Activated effector memory CD4-positive, alpha-beta T cell treated with Interleukin-2 at 50 U/mL for 16 hours (primary cell): ENCODE results near the gene DOCK1.

Experiments used
- DNase-seq: peaks from one replicate; pipeline ENCODE4 v3.0.0-alpha.2; 2020

DOCK1 gene

GRCh38 chr10:127414024-127414423 is 508.8 kb downstream of the DOCK1 start:
- DNase-seq = no peak

GRCh38 chr10:127415116-127415515 is 509.9 kb downstream of the DOCK1 start:
- no peak for DNase-seq

GRCh38 chr10:127415901-127416581 is 510.8 kb downstream of the DOCK1 start:
- DNase-seq = no peak

- DNase-seq = no peak
Observed at GRCh38 chr10:127417031-127417430, 511.8 kb downstream of the DOCK1 start.

GRCh38 chr10:127417686-127418401 is 512.6 kb downstream of the DOCK1 start:
- no peak for DNase-seq

DNA sequence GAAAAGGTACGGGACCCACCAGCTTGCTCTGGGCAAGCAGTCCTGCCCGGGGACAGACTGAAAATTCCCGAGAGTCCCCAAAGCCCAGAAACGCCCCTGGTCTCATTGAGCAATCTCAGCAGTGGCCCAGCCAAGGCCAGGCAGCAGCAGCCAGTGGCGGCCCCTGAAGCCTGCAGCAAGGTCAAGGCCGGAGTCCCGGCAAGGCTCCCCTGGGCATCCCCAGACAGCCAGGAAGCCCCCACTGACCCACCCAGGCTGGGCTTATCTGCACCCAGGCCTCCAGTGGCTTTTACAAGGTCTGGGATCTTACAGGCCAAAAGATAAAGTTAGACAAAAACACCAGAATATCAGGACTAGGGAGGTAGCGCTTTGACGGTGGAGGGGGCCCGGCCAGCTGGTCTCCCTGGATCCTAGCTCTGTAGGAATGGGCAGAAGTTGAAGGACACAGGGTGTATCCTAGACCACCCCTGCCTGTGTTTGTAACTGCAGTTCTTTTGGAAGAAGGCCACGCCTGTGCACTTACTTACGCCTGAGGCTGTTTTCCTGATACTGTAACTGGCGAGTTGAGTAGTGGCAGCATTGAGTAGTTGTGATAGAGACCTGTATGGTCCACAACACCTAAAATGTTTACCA is 513.4 kb downstream of the DOCK1 start:
- no peak for DNase-seq

DNA sequence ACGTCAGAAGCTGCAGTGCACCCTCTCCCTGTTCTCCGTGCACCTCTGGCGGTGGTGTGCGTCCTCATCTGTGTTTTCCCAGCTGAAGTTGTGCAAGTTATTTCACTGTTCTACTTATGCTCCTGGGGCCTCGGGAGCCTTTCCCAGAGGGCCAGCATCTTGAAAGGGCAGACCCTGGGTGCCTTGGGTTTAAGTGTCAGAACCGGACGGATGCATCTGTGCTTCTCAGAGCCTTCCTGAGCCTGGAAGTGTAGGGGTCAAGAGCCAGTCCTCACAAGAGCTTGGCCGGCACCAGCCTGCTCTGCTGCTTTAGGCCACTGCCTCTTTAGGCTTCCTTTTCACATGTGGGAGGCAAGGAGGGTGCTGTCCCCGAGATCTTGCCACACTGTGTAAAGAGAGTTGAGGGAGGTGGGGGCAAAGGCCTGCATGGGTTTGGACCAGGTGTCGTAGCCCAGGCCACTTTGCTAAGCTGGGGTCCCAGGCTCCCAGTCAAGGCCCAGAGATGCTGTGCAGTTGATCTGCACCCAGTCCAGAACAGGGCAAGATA is 515.0 kb downstream of the DOCK1 start:
- DNase-seq = no peak

DNA sequence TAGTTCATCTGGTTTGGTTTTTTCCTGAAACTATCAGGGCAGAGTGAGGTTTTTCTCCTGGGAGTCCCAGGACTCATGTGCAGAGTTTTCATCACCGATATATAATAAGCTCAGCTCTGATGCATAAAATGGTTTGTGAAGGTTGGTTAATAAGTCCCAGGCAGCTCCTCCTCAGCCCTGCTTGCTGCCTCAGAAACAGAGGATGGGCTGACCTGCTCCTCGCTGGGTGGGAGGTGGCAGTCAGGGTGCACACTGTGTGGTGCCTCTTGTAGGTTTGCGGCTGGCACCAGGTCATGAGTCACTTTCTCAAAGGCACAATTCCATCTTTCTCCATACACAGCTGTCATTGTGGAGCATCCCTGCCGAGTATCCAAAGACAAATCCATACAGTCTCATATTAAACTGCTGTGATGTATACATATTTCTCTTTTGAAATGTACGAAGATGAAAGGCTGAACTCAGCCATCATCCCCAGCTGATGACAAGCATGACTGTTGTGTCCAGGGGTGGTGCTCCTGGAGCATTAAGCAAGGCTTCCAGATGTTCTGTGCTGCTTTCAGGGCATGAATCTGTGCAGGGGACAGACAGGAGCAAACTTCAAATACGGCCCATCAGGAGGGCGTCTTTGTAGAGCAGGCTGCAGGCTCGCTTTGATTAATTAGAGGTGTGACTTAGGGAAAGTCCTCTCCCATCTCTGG is 518.1 kb downstream of the DOCK1 start:
- no peak for DNase-seq

DNA sequence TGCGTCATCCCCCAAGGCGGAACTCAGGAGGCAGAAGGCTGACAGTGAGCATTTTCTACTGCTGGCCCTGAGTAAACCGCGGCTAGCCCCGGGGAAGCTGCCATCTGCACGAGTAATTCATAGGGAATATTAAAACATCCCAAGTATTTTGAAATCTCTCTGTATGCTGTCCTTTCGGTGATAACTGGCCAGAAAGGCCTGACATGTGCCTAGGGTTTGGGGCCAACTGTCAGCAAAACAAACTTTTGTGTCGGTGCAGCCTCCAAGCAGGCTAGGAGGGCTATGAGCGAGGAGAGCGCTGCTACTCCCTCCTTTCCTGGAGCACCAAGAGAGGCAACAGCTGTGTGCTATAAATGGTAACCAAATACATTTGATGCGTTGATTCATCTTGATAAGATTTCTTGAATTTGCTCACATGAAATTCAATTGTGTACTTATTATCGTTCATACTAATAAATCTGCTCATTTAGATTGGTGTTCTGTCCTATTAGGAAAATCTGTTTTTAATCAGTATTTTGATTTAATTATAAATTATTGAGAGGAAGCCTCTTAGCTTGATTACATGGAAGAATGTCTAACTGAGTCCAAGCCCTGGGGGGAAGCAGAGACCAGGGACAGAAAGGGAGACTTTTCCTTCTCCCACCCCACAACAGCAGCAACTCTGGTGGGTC is 519.5 kb downstream of the DOCK1 start:
- DNase-seq = no peak

DNA sequence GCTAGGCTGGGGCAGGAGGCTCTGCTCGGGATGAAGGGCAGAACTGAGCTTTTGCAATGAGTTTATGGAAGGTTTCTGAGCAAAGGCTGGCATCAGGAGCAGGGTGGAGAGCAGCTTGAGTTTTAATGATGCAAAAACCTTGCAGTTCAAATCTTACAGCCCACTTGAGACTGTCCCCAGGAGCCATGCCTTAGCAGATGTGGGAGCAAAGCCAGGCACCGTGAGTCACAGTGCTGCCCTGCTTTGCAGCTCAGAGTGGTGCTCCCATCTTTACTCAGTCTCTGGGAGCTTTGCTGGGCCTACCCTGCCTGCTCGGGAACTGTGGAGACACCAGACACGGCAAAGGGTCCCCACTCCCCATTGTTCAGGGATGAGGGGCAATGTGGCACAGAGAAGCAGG is 521.5 kb downstream of the DOCK1 start:
- DNase-seq = no peak

- no peak for DNase-seq
Observed at GRCh38 chr10:127427926-127428325, 522.7 kb downstream of the DOCK1 start.

GRCh38 chr10:127428385-127428980 is 523.3 kb downstream of the DOCK1 start:
- DNase-seq = no peak

DNA sequence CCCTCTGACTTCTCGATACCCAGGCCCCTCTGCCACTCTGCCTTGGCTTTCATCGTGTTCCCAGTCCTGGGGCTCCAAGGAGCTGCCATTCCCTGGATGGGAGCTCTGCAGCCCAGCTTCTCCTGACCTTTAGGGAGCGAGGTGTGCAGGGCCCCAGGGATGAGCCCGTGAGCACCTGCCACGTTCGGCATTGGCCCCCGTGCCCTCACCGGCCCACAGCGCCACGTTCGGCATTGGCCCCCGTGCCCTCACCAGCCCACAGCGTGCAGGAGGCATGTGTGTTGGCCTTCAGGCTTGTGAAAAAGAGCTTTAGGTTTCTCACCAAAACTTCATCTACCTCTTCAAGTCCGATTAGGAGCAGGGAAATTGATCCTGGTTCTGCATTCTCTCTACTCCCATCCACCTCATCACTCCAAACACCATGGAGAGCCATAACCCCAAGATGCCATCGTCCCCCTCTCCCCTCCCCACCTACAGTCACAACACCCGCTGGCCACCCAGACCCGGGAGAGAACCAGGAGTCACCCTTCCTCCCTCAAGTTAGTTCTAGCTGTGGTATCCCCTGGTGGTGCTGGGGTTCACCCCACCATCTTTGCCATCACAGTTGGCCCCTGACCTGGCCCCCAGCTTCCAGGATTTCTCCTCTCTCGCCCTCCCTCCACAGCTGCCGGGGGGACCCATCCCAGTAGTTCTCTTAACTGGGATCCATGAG is 524.5 kb downstream of the DOCK1 start:
- DNase-seq = no peak

- no peak for DNase-seq
Observed at GRCh38 chr10:127431525-127431924, 526.3 kb downstream of the DOCK1 start.

GRCh38 chr10:127434006-127434405 is 528.8 kb downstream of the DOCK1 start:
- DNase-seq = no peak

- no peak for DNase-seq
Observed at GRCh38 chr10:127435246-127435645, 530.0 kb downstream of the DOCK1 start.

- DNase-seq = no peak
Observed at GRCh38 chr10:127440371-127440770, 535.1 kb downstream of the DOCK1 start.

DNA sequence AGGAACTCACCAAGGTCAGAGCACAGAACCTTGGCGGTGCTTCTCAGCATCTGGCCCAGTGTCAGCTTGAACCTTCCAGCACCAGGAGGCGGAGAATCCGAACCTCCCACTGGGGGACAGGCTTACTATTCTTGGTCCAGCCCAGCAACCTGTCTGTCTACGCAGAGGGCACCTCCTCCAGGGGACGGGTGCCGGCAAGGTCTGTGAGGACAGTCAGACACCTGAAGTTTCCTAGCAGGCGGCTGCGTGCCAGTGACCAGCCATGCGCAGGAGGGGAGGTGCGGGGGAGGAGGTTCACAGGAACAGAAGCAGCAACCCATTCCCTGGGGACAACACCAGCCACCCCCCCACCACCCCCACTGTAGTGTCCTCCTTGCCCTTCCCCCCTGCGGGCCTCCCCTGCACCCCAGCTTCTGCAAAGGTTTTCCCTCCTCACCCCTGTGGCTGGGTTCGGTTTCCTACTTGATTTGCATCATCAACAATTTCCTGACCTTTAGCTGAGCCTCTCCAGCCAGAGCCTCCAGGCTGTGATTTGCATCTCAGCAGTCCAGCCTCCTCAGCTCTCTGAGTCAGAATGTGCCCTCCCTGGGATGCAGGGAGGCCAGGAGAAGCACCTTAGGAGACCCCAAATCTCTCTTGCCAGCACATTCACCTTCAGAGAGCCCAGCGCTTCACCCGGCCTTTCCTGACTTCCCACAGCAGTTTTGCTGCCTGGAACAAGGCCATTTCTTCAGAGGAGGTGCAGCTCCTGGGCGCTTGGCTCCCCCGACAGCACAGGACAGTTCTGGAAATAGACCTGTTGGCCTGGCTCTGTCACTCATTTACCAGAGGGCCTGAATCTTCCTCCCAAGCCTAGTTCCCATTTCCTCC is 536.4 kb downstream of the DOCK1 start:
- no peak for DNase-seq

DNA sequence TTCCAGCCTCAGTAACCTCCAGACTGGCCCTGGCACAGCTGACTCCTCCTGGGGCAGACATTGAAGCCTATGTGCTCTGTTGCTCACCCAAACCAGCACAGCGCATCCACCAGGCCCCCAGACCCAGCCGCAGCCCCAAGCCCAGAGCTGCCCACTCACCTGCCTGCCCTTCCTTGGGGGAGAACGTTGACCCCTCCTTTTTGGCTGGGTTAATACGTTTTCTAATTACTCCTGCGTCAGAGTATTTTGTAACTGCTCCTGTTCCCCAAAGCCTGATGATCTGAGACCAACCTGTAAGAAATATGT is 536.9 kb downstream of the DOCK1 start:
- no peak for DNase-seq

DNA sequence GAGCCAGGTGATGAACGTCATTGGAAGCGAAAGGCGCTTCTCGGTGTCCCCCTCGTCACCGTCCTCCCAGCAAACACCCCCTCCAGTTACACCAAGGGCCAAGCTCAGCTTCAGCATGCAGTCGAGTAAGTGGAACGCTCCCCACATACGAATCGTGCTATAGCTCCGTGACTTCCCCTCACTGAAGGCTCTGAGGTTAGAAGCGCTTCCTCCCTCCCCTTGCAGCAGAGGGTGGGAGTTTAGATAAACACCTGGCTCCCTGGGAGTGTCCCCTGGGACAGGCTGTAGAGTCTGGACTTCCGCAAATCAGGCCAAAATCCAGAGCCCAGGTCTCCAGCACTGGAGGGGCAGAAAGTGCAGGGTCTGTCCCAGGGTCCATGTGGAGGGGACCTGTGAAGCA is 538.9 kb downstream of the DOCK1 start:
- no peak for DNase-seq

- DNase-seq = no peak
Observed at GRCh38 chr10:127447197-127447596, 542.0 kb downstream of the DOCK1 start.
